Liver (tissue), 9 donors: ENCODE data around the gene OR4K17. TPM values are rescaled to one million over a fixed set of nuclear protein-coding genes. Genes with fewer than 3 reads are reported as not detected.

Experiments used
- DNase-seq: peaks from one replicate; pipeline ENCODE4 v3.0.0-alpha.2; 2017; ENCODE audit warnings: low spot score
- H3K27ac ChIP-seq, 2 donors: one replicate each; pipeline ENCODE4 v1.7.0; 2013; ENCODE audit warnings: inconsistent platforms in 2 of 2, low read length in 2 of 2, control low read depth in 1 of 2, low read depth in 1 of 2, mild to moderate bottlenecking in 1 of 2
- H3K27me3 ChIP-seq, 4 donors: one replicate each; pipeline versions ENCODE4 v1.6.1 to v1.7.0; 2013; ENCODE audit warnings: low read length in 3 of 4, inconsistent platforms in 1 of 4, mild to moderate bottlenecking in 1 of 4, moderate library complexity in 1 of 4; ENCODE audit not compliant: control insufficient read depth in 4 of 4, insufficient read depth in 4 of 4
- H3K36me3 ChIP-seq, 4 donors: one replicate each; pipeline versions ENCODE4 v1.6.1 to v1.7.0; 2013; ENCODE audit warnings: low read length in 3 of 4, mild to moderate bottlenecking in 3 of 4, low read depth in 1 of 4, moderate library complexity in 1 of 4; ENCODE audit not compliant: control insufficient read depth in 4 of 4, insufficient read depth in 3 of 4
- H3K4me1 ChIP-seq, 4 donors: one replicate each; pipeline versions ENCODE4 v1.6.1 to v1.7.0; 2013; ENCODE audit warnings: low read length in 3 of 4, mild to moderate bottlenecking in 3 of 4, moderate library complexity in 1 of 4; ENCODE audit not compliant: control insufficient read depth in 4 of 4, insufficient read depth in 4 of 4
- H3K4me3 ChIP-seq, 3 donors: one replicate each; pipeline versions ENCODE4 v1.6.1 to v1.7.0; 2013; ENCODE audit warnings: low read length in 3 of 3, control low read depth in 1 of 3, low read depth in 1 of 3, mild to moderate bottlenecking in 1 of 3
- H3K9ac ChIP-seq, 2 donors: one replicate each; pipeline ENCODE4 v1.7.0; 2013; ENCODE audit warnings: low read length in 2 of 2, mild to moderate bottlenecking in 2 of 2, moderate library complexity in 2 of 2, control low read depth in 1 of 2, low read depth in 1 of 2
- H3K9me3 ChIP-seq, 4 donors: one replicate each; pipeline versions ENCODE4 v1.6.1 to v1.7.0; 2013; ENCODE audit warnings: low read length in 3 of 4; ENCODE audit not compliant: control insufficient read depth in 4 of 4
- CTCF ChIP-seq: fragments of 150-350 bp; IDR thresholded peaks from 2 replicates; pipeline ENCODE4 v1.5.1; 2017; ENCODE audit warnings: improper control_type of control experiment, low read depth, low read length; ENCODE audit not compliant: missing input control
- EGR1 ChIP-seq, 2 donors: IDR thresholded peaks; 2 replicates each; pipeline ENCODE4 v1.6.1; 2016 to 2018; ENCODE audit warnings: antibody characterized with exemption in 2 of 2, low read depth in 2 of 2
- FOXA1 ChIP-seq: IDR thresholded peaks from 2 replicates; pipeline ENCODE4 v1.6.1; 2016; ENCODE audit warnings: antibody characterized with exemption
- FOXA2 ChIP-seq: IDR thresholded peaks from 2 replicates; pipeline ENCODE4 v1.6.1; 2016; ENCODE audit warnings: antibody characterized with exemption
- GABPA ChIP-seq, 2 donors: IDR thresholded peaks in 1 of 2; conservative IDR thresholded peaks in 1 of 2; 2 replicates each; pipeline ENCODE4 v1.6.1; 2016; ENCODE audit warnings: antibody characterized with exemption in 2 of 2, mild to moderate bottlenecking in 1 of 2, moderate library complexity in 1 of 2
- HNF4A ChIP-seq, 2 donors: conservative IDR thresholded peaks; 2 replicates each; pipeline ENCODE4 v1.6.1; 2016; ENCODE audit warnings: antibody characterized with exemption in 2 of 2, mild to moderate bottlenecking in 2 of 2
- HNF4G ChIP-seq: IDR thresholded peaks from 2 replicates; pipeline ENCODE4 v1.6.1; 2016; ENCODE audit warnings: antibody characterized with exemption
- JUND ChIP-seq, 2 donors: IDR thresholded peaks; 2 replicates each; pipeline ENCODE4 v1.6.1; 2016; ENCODE audit warnings: antibody characterized with exemption in 2 of 2
- MAX ChIP-seq: IDR thresholded peaks from 2 replicates; pipeline ENCODE4 v1.6.1; 2016; ENCODE audit warnings: antibody characterized with exemption
- NR2F2 ChIP-seq: IDR thresholded peaks from 2 replicates; pipeline ENCODE4 v1.6.1; 2016; ENCODE audit warnings: antibody characterized with exemption
- RAD21 ChIP-seq, 2 donors: IDR thresholded peaks; 2 replicates each; pipeline ENCODE4 v1.6.1; 2016; ENCODE audit warnings: antibody characterized with exemption in 2 of 2, mild to moderate bottlenecking in 2 of 2
- RXRA ChIP-seq, 2 donors: IDR thresholded peaks; 2 replicates each; pipeline ENCODE4 v1.6.1; 2017 to 2018; ENCODE audit warnings: antibody characterized with exemption in 2 of 2, mild to moderate bottlenecking in 1 of 2
- SP1 ChIP-seq: IDR thresholded peaks from 2 replicates; pipeline ENCODE4 v1.6.1; 2018; ENCODE audit warnings: antibody characterized with exemption, mild to moderate bottlenecking
- TAF1 ChIP-seq: conservative IDR thresholded peaks from 2 replicates; pipeline ENCODE4 v1.6.1; 2016; ENCODE audit warnings: antibody characterized with exemption, mild to moderate bottlenecking
- YY1 ChIP-seq: IDR thresholded peaks from 2 replicates; pipeline ENCODE4 v1.6.1; 2016; ENCODE audit warnings: antibody characterized with exemption, mild to moderate bottlenecking
- WGBS: extraction: QIAGEN DNeasy Blood & Tissue Kit; methylation state at CpG from one replicate; pipeline ENCODE4 v1.1.7; 2013; 5-methylcytosine and 5-hydroxymethylcytosine counted together
- polyA plus RNA-seq, 2 donors: library from polyadenylated mRNA; stranded (reverse) in 1 of 2; unstranded in 1 of 2; fragments of 200-250 nt in 1 of 2; fragments of >200 nt in 1 of 2; fragmentation: Nextera tagmentation in 1 of 2; extraction: Ambion mirVana in 1 of 2; gene quantifications; one replicate each; pipeline versions ENCODE4 v1.2.1 to v1.2.3, GENCODE V29; 2013 to 2015
- total RNA-seq, 2 donors: library from RNA; depleted of rRNA; stranded (reverse); fragments of >200 nt; gene quantifications; one replicate each; pipeline ENCODE4 v1.2.3, GENCODE V29; 2014
- TF ChIP-seq, protein P1 (sequence below): IDR thresholded peaks from 2 replicates; pipeline ENCODE4 v1.6.1; 2016; ENCODE audit warnings: antibody characterized with exemption
- TF ChIP-seq, protein P2 (sequence below): IDR thresholded peaks from 2 replicates; pipeline ENCODE4 v1.6.1; 2016; ENCODE audit warnings: antibody characterized with exemption
- TF ChIP-seq, protein P3 (sequence below): IDR thresholded peaks from 2 replicates; pipeline ENCODE4 v1.6.1; 2016; ENCODE audit warnings: antibody characterized with exemption, mild to moderate bottlenecking
- donor health status: healthy.
- donor health status: healthy.
- donor health status: healthy.
- donor health status: healthy.
- donor health status: healthy.

OR4K17 gene
- total RNA-seq (not detected), polyA plus RNA-seq (not detected)

DNA sequence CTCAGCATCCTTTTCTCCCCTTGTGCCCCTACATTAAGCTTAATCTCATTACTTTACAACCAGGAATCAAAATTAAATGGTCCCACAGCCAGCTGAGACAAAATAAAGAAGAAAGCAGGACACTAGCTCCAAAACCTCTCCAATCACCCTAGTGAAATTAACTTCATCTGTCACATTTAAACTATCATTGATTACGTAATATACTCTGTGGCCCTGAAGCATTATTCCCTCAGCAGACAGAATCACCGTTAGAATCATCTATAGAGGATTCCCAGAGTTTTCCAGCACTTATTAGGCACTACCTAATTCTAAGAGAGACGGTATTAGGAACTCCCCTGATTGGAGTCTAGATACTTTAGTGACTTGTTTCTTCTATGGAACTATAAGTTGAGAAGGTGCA lies at the start of gene OR4K17:
Gene OR4K17, plus strand, starts transcription at position 302 of the 400 bp plus-strand sequence. CDS start 6,761 bp downstream, outside the sequence.
- Histone ChIP-seq H3K4me3 (no peak within 1 kb of the TSS), H3K9me3 (no peaks in the 10 kb centered on the region), H3K36me3 (no peaks in the 10 kb centered on the region), H3K9ac (no peak within 1 kb of the TSS), H3K27me3 (no peaks in the 10 kb centered on the region), H3K4me1 (no peaks in the 10 kb centered on the region), H3K27ac (no peak within 1 kb of the TSS)
- DNase-seq, result no peak
- WGBS, result 60% methylated on average over 3 of the region's 3 CpGs
- TF ChIP-seq GABPA (IDR thresholded peaks at IDR 0.05 in 1 of 2, conservative IDR thresholded peaks at IDR 0.05 in 1 of 2) (no peak), MAX (no peak), CTCF (no peak), NR2F2 (no peak), YY1 (no peak), TAF1 (no peak), EGR1 (IDR thresholded peaks at IDR 0.05; ENCODE audit: low read depth in 2 of 2) (no peak), HNF4A (conservative IDR thresholded peaks at IDR 0.05) (no peak), RXRA (IDR thresholded peaks at IDR 0.05) (no peak), RAD21 (IDR thresholded peaks at IDR 0.05) (no peak), HNF4G (no peak), JUND (IDR thresholded peaks at IDR 0.05) (no peak), FOXA2 (no peak), FOXA1 (no peak), SP1 (no peak)
- TF ChIP-seq, protein P1, sequence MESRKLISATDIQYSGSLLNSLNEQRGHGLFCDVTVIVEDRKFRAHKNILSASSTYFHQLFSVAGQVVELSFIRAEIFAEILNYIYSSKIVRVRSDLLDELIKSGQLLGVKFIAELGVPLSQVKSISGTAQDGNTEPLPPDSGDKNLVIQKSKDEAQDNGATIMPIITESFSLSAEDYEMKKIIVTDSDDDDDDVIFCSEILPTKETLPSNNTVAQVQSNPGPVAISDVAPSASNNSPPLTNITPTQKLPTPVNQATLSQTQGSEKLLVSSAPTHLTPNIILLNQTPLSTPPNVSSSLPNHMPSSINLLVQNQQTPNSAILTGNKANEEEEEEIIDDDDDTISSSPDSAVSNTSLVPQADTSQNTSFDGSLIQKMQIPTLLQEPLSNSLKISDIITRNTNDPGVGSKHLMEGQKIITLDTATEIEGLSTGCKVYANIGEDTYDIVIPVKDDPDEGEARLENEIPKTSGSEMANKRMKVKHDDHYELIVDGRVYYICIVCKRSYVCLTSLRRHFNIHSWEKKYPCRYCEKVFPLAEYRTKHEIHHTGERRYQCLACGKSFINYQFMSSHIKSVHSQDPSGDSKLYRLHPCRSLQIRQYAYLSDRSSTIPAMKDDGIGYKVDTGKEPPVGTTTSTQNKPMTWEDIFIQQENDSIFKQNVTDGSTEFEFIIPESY, result no peak
- TF ChIP-seq, protein P2, sequence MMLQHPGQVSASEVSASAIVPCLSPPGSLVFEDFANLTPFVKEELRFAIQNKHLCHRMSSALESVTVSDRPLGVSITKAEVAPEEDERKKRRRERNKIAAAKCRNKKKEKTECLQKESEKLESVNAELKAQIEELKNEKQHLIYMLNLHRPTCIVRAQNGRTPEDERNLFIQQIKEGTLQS, result no peak
- TF ChIP-seq, protein P3, sequence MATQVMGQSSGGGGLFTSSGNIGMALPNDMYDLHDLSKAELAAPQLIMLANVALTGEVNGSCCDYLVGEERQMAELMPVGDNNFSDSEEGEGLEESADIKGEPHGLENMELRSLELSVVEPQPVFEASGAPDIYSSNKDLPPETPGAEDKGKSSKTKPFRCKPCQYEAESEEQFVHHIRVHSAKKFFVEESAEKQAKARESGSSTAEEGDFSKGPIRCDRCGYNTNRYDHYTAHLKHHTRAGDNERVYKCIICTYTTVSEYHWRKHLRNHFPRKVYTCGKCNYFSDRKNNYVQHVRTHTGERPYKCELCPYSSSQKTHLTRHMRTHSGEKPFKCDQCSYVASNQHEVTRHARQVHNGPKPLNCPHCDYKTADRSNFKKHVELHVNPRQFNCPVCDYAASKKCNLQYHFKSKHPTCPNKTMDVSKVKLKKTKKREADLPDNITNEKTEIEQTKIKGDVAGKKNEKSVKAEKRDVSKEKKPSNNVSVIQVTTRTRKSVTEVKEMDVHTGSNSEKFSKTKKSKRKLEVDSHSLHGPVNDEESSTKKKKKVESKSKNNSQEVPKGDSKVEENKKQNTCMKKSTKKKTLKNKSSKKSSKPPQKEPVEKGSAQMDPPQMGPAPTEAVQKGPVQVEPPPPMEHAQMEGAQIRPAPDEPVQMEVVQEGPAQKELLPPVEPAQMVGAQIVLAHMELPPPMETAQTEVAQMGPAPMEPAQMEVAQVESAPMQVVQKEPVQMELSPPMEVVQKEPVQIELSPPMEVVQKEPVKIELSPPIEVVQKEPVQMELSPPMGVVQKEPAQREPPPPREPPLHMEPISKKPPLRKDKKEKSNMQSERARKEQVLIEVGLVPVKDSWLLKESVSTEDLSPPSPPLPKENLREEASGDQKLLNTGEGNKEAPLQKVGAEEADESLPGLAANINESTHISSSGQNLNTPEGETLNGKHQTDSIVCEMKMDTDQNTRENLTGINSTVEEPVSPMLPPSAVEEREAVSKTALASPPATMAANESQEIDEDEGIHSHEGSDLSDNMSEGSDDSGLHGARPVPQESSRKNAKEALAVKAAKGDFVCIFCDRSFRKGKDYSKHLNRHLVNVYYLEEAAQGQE, result no peak

DNA sequence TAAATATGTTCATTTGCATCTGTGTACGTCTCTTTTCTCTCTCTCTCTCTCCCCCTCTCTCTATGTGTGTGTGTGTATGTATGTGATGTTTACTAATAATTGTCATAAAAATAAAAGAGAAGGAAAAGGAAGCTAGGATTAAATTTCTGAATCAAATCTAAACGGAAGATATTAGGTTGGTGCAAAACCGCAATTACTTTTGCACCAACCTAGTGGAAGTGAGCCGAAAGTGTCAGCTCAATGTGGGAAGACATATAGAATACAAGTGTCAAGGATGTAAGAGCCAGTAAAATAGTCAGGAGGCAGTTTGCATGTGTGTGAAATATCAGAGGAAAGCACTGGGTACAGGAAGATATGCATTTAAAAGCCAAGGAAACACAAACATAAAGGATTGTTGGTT lies 18.5 kb upstream of the OR4K17 start:
- Histone ChIP-seq H3K36me3 (no peaks in the 10 kb centered on the region), H3K4me1 (no peaks in the 10 kb centered on the region), H3K4me3 (no peak overlapping the region), H3K27me3 (no peaks in the 10 kb centered on the region), H3K9me3 (no peaks in the 10 kb centered on the region), H3K9ac (no peak overlapping the region), H3K27ac (no peak overlapping the region)
- WGBS, result 25% methylated on average over 4 of the region's 4 CpGs
- no peak for DNase-seq
- no peak for TF ChIP-seq YY1
- TF ChIP-seq, protein P3, result no peak
